Spleen (tissue), 3 donors: Measurements from ENCODE around the gene FAF1.
"Not testable (repeated sequence)": the region's sequence is repeated elsewhere in the genome, so short reads cannot be mapped to it uniquely, and the experiment has no call there.

ENCODE experiments used
- POLR2A ChIP-seq, 3 donors: fragments of 450-650 bp; IDR thresholded peaks; one replicate each; pipeline ENCODE4 v1.5.1; 2017; ENCODE audit warnings: antibody characterized with exemption in 3 of 3, mild to moderate bottlenecking in 1 of 3
- POLR2AphosphoS5 ChIP-seq, 3 donors: sonication (generic); formaldehyde crosslinking; IDR thresholded peaks; one replicate each; pipeline ENCODE4 v1.5.1; 2017; ENCODE audit warnings: antibody characterized with exemption in 3 of 3

DNA sequence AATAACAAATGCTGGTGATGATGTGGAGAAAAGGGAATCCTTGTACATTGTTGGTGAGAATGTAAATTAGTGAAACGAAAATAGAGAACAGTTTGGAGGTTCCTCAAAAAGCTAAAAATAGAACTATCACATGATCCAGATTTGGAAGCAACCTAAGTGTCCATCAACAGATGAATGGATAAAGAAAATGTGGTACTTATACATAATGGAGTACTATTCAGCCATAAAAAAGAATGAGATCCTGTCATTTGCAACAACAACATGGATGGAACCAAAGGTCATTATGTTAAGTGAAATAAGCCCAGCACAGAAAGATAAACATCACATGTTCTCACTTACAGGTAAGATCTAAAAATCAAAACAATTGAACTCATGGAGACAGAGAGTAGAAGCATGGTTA lies 39.3 kb upstream of the FAF1 start:
- TF ChIP-seq POLR2A, POLR2AphosphoS5 (IDR thresholded peaks at IDR 0.05): not testable (repeated sequence)
